ENCODE data around the gene ATP8A1. TPM values are rescaled to one million over a fixed set of nuclear protein-coding genes. Genes with fewer than 3 reads are reported as not detected.

Gene ATP8A1
- total and polyA plus RNA-seq, 12 donors: 3.4 to 27.9 (median 17.5) TPM

- ATAC-seq (no peak), DNase-seq (no peak)
- Histone ChIP-seq H3K9me3 (no peaks in the 10 kb centered on the region), H3K4me3 (no peak overlapping the region), H3K27ac (no peak overlapping the region), H3K36me3 (peaks cover 0 to 21% (median 0%) of the 10 kb centered on the region in 9 donors), H3K27me3 (no peaks in the 10 kb centered on the region), H3K4me1 (no peaks in the 10 kb centered on the region)
- intact Hi-C loops (cut with DNase I): no loop called here
- no peak for TF ChIP-seq CTCF (IDR thresholded peaks at IDR 0.05)
- WGBS, 2 donors: 71 to 92% methylated on average over 2 of the region's 2 CpGs
Observed at GRCh38 chr4:42498040-42498439, 158.9 kb downstream of the ATP8A1 start.

GRCh38 chr4:42497142-42497910, 159.6 kb downstream of the ATP8A1 start:
- Histone ChIP-seq H3K27me3 (no peaks in the 10 kb centered on the region), H3K4me3 (no peak overlapping the region), H3K36me3 (peaks cover 0 to 14% (median 0%) of the 10 kb centered on the region in 9 donors), H3K27ac (no peak overlapping the region), H3K9me3 (no peaks in the 10 kb centered on the region), H3K4me1 (no peaks in the 10 kb centered on the region)
- ATAC-seq: no peak
- intact Hi-C loops (cut with DNase I): no loop called here
- DNase-seq: no peak
- no peak for TF ChIP-seq CTCF (IDR thresholded peaks at IDR 0.05)
- WGBS, 2 donors: 82 to 84% methylated on average over 8 of the region's 8 CpGs

GRCh38 chr4:42492962-42493361, 163.9 kb downstream of the ATP8A1 start:
- H3K9me3 ChIP-seq: no peaks in the 10 kb centered on the region
- 62 to 63% methylated on average over 7 of the region's 7 CpGs for WGBS, 2 donors
- H3K27me3 ChIP-seq: no peaks in the 10 kb centered on the region
- no peaks in the 10 kb centered on the region for H3K36me3 ChIP-seq
- intact Hi-C loops (cut with DNase I): no loop called here
- H3K4me1 ChIP-seq: no peaks in the 10 kb centered on the region
- H3K4me3 ChIP-seq: no peak overlapping the region
- no peak for DNase-seq
- ATAC-seq: no peak
- no peak for TF ChIP-seq CTCF (IDR thresholded peaks at IDR 0.05)
- no peak overlapping the region for H3K27ac ChIP-seq

GRCh38 chr4:42490015-42490414, 166.9 kb downstream of the ATP8A1 start:
- Histone ChIP-seq H3K9me3 (no peaks in the 10 kb centered on the region), H3K36me3 (no peaks in the 10 kb centered on the region), H3K4me3 (no peak overlapping the region), H3K27me3 (no peaks in the 10 kb centered on the region), H3K27ac (no peak overlapping the region), H3K4me1 (no peaks in the 10 kb centered on the region)
- DNase-seq (no peak), ATAC-seq (no peak)
- intact Hi-C loops (cut with DNase I): no loop called here
- no peak for TF ChIP-seq CTCF (IDR thresholded peaks at IDR 0.05)
- WGBS, 2 donors: 90 to 92% methylated on average over 3 of the region's 3 CpGs
